Astrocyte of the cerebellum (primary cell): ENCODE data around the gene OR8B4.

Source experiments
- DNase-seq: peaks from one replicate; pipeline ENCODE4 v3.0.0-alpha.2; 2011; ENCODE audit warnings: low read depth
- H3K4me3 ChIP-seq: 2 replicates; pipeline ENCODE4 v1.5.1; 2011; ENCODE audit warnings: mild to moderate bottlenecking, low read depth, low read length, moderate library complexity
- in situ Hi-C: cut with HindIII; loops from 2 replicates; pipeline ENCODE4 v1.10.0; 2017; ENCODE audit warnings: low sequenced_read_pairs
- TF ChIP-seq, protein P1 (sequence below): IDR thresholded peaks from 2 replicates; pipeline ENCODE4 v1.5.1; 2012; ENCODE audit warnings: low read length, low read depth, moderate library complexity, mild to moderate bottlenecking; ENCODE audit errors: missing control alignments

OR8B4 gene, protein sequence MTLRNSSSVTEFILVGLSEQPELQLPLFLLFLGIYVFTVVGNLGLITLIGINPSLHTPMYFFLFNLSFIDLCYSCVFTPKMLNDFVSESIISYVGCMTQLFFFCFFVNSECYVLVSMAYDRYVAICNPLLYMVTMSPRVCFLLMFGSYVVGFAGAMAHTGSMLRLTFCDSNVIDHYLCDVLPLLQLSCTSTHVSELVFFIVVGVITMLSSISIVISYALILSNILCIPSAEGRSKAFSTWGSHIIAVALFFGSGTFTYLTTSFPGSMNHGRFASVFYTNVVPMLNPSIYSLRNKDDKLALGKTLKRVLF

DNA sequence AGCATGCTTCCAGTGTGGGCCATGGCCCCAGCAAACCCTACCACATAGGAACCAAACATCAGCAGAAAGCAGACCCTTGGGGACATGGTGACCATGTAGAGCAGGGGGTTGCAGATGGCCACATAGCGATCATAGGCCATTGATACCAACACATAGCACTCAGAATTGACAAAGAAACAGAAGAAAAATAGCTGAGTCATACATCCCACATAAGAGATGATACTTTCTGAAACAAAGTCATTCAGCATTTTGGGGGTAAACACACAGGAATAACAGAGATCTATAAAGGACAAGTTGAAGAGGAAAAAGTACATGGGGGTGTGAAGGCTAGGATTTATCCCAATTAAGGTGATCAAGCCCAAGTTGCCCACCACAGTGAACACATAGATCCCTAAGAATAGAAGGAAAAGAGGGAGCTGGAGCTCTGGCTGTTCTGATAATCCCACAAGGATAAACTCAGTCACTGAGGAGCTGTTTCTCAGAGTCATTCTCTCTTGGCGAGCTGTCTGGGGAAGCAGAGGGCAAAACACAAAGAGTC is at the start of gene OR8B4:
Gene OR8B4, minus strand, starts transcription at position 488 of the 538 bp plus-strand sequence. Its CDS starts 0 bp downstream, at position 488.
- TF ChIP-seq, protein P1, sequence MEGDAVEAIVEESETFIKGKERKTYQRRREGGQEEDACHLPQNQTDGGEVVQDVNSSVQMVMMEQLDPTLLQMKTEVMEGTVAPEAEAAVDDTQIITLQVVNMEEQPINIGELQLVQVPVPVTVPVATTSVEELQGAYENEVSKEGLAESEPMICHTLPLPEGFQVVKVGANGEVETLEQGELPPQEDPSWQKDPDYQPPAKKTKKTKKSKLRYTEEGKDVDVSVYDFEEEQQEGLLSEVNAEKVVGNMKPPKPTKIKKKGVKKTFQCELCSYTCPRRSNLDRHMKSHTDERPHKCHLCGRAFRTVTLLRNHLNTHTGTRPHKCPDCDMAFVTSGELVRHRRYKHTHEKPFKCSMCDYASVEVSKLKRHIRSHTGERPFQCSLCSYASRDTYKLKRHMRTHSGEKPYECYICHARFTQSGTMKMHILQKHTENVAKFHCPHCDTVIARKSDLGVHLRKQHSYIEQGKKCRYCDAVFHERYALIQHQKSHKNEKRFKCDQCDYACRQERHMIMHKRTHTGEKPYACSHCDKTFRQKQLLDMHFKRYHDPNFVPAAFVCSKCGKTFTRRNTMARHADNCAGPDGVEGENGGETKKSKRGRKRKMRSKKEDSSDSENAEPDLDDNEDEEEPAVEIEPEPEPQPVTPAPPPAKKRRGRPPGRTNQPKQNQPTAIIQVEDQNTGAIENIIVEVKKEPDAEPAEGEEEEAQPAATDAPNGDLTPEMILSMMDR, result no peak
- H3K4me3 ChIP-seq, result no peak within 1 kb of the TSS
- DNase-seq, result no peak
- in situ Hi-C loops, result no loop called here

DNA sequence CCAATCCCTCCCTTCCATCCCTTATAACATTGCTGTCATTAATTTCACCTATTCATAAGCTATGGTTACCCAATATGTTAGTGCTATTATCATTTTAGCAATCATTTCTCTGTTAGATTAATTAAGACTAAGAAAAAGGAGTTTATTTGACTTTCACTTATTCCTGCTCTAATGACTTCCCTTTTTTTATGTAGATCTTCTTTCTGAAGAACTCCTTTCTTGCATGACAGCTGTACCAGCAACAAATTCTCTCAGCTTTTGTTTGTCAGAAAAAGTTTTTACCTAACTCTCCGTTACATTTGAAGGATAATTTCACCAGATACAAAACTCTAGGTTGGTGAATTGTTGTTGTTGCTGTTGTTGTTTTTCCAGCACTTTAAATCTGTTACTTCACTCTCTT is 49.4 kb upstream of the OR8B4 start:
- no peak overlapping the region for H3K4me3 ChIP-seq
- TF ChIP-seq, protein P1, result no peak
- DNase-seq, result no peak
- in situ Hi-C loops, result no loop called here

DNA sequence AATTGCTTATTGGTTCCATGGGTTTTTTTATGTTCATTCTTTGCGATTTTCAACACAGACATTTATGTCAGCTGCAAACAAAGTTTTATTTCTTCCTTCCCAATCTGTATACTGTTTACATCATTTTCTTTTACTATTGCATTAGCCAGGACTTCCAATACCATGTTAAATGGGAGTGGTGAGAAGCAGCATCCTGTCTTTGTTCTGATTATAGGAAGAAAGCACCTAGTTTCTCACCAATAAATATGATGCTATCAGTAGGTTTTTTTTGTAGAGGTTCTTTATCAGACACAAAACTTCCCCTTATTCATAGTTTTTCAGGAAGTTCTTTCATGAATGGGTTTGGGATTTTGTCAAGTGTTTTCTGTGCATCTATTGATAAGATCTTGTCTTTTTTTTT is 48.8 kb upstream of the OR8B4 start:
- TF ChIP-seq, protein P1, result no peak
- H3K4me3 ChIP-seq, result no peak overlapping the region
- in situ Hi-C loops, result no loop called here
- no peak for DNase-seq

DNA sequence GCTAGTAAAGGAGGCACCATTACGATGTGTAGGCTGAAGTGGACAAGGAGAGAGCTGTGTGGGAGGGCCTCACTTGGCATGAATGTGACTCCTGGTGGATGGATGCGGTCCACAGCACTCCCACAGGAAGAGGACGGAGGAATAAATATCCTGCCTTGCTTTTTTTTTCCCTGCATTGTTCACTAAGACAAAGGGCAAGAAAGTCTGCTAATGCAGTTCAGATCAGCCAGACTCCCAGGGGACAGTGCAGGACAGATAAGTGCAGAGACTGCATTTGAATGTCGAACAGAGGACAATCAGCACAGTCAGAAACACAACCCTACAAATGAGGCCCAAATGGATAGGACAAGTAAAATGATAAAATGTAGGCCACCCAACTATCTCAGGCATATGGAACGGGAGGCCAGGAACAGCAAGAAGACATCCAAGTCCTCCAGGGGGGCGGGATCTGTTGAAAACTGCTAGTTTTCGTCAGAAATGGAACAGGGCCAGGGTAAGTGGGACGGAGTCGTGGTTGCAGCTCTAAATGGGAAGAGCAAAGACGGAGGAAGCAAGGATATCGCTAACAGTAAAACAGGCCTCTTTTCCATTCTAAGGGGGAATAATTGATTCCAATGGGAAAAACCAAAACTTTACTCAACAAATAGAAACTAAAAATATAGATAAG is 46.0 kb upstream of the OR8B4 start:
- TF ChIP-seq, protein P1, result no peak
- DNase-seq, result no peak
- no peak overlapping the region for H3K4me3 ChIP-seq
- in situ Hi-C loops, result no loop called here

DNA sequence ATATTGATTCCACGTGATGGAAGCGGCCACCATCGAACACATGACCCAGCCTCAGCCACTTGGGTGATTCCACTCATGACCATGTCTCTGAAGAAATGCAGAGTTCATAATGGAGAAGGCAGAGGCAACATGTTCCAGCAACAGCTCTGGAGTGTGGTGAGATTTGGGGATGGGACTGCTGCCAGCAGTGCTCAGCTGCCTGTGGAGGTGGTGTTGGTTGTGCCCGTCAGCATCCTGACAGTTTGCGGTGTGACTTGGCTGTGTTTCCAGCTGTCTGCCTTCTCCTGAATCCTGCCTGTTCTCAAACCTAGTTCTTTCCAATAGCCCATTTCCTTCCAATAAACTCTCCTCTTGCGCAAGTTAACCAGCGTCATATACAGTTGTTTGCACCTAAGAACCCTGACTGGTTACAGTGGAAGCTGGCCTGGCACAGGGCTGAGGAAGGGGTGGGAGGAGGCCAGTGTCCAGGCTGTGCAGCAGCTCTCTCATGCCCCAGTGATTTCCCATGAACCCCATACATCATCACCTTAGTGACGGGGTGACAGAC is 42.8 kb upstream of the OR8B4 start:
- peak; percentile 0 for DNase-seq
- TF ChIP-seq, protein P1, result no peak
- no peak overlapping the region for H3K4me3 ChIP-seq
- in situ Hi-C loops, result no loop called here

DNA sequence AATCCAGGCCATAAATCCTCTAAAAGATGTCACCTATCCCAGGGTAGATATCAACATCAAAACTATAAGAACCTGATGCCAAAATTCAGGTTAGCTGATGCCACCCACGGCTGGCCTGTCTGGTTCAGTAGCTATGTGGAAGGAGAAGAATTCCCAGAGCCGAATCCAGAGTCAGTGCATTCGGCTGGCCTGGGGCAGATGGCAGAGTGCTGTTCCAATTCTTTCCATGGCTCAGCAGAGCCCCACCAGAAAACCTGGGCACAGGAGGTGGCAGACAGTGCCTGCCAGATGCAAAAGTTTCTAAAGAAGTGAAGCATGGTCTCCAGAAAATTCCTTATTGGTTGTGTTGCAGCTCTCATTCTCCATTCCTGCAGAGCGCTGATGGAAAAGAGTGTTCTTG is 40.7 kb upstream of the OR8B4 start:
- TF ChIP-seq, protein P1, result no peak
- in situ Hi-C loops, result no loop called here
- no peak for DNase-seq
- no peak overlapping the region for H3K4me3 ChIP-seq
